Measurements from ENCODE around the gene PPY. TPM values are rescaled to one million over a fixed set of nuclear protein-coding genes. Genes with fewer than 3 reads are reported as not detected.
"Not testable (repeated sequence)": the region's sequence is repeated elsewhere in the genome, so short reads cannot be mapped to it uniquely, and the experiment has no call there.

The PPY gene
- total RNA-seq, 4 donors from 2014 or later: not detected

DNA sequence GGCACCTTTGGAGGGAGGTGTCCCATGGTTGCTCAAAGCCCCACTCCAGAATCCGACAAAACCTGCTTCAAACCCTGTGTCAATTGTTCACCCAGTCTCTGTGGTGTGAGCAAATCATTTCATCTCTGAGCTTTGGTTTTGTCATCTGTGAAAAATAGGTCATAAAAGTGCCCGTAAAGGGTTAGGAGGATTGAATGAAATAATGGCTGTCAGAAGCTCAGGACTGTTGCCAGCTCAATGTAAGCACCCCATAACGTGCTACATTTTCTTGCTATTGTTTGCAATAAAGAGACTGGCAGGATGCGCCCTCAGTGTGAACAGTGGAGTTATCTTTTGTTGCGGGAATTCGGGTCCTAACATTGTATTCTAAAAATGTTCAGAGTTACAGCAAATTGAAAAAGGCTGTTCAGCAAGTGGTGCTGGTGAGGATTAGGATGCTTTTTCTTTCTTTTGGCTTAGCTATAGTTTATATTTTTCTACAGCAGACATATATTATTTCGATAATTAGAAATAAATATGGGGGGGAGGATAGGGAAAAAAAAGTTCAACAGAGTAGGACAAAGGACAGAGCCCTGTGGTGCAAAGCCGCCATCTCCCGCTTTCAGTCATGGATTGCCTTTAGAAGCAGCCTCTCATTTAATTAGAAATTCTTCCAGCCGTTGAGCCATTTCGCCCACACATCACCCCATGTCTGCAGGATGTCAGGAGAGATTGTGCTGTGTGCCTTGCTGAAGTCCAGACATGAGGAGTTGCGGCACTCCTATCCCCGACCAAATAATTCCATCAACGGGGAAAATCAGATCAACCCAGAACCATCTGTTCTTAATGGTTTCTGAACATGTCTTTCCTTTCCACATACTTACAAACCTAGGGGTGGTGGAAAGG lies 32.3 kb upstream of the PPY start:
- ATAC-seq (ENCODE audit: low FRiP score) (no peak), DNase-seq (ENCODE audit: low spot score) (no peak)
- no peak for TF ChIP-seq CTCF (IDR thresholded peaks at IDR 0.05)

GRCh38 chr17:43972444-43973212 lies 30.4 kb upstream of the PPY start:
- ATAC-seq (ENCODE audit: low FRiP score); DNase-seq (ENCODE audit: low spot score): not testable (repeated sequence)

GRCh38 chr17:43971436-43971835 lies 29.2 kb upstream of the PPY start:
- DNase-seq (ENCODE audit: low spot score); ATAC-seq (ENCODE audit: low FRiP score): not testable (repeated sequence)

GRCh38 chr17:43970366-43970765 lies 28.1 kb upstream of the PPY start:
- no peak for TF ChIP-seq CTCF (IDR thresholded peaks at IDR 0.05)
- no peak for DNase-seq (ENCODE audit: low spot score)
- ATAC-seq (ENCODE audit: low FRiP score): no peak

GRCh38 chr17:43967251-43967875 lies 25.1 kb upstream of the PPY start:
- ATAC-seq (ENCODE audit: low FRiP score): no peak
- no peak for TF ChIP-seq CTCF (IDR thresholded peaks at IDR 0.05)
- no peak for DNase-seq (ENCODE audit: low spot score)

DNA sequence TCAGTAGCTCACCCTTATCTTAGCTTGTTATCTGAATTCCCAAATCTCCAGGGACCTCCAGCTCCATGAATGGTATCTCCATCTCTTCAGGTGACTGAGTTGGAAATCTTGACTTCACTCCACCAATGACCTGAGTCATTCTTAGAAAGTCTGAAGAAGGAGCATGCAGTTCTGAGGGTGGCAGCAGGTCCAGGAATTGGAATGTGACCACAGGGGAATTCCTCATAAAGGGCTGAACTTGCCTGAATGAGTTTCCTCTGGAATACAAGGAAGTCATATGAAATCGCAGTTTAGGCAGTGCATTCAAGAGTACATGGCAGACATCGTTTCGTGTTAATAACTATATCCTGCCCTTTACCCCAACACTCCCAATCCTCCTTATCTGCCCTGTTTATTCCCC lies 24.0 kb upstream of the PPY start:
- TF ChIP-seq CTCF (IDR thresholded peaks at IDR 0.05): no peak
- no peak for ATAC-seq (ENCODE audit: low FRiP score)
- DNase-seq (ENCODE audit: low spot score): no peak

DNA sequence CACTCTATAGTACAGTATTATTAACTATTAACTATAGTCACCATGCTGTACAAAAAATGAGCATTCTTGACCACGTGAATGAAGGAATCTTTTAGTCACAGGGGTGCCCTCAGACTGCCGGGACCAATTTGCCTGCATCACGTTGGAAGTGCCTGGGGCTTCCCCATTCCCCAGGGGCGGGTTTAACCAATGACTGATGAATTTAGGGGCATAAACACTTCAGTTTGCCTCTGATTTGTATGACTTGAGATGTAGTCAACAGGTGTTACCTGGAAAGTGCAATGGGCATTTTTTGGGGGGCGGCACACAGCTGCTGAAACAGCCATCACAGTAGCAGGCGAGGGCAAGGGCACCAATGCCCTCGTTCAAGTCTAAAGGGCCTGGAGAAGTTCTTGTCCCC lies 20.2 kb upstream of the PPY start:
- no peak for TF ChIP-seq CTCF (IDR thresholded peaks at IDR 0.05)
- no peak for ATAC-seq (ENCODE audit: low FRiP score)
- DNase-seq (ENCODE audit: low spot score): no peak

Data from omental fat pad (tissue), 4 donors.